Measurements from ENCODE around the gene ZNF540. TPM values are rescaled to one million over a fixed set of nuclear protein-coding genes. Genes with fewer than 3 reads are reported as not detected.

The ZNF540 gene
- total RNA-seq (2014; rRNA removed; shearing (Covaris generic); ENCODE audit: low replicate concordance): 2.4 and 8.7 TPM in 2 replicates

DNA sequence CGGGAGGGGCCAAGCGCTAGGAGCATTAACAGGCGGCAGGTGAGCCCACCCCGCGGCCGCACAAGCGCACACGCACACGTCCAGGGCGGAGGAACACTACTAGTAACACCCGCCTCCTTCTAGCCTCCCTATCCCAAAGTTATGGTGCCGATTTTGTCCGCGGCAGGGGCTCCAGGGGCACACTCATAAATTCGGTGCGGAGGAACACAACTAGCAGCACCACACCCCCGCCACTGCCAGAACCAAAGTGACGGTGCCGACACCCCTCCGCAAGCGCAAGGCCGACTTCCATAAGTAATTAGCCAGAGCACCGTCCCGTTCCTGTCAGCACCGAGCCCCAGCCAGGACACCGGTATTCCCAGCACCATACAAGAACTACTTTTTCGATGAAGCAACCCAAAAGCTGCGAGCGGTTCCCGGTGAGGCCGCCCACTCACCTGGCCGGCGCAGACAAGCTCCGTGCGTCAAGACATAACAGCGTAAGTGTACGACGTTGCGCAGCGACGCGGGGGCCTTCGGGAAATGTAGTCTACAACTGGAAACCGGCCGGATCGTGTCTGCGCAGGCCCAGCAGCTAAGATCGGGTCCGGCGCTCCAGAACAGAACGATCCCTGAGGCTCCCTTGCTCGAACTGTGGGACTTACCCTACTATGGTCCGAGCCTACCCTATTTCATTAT lies at the start of gene ZNF540, which contains the start of gene ZNF571:
Gene ZNF540, plus strand, starts transcription at position 573 of the 678 bp plus-strand sequence. CDS start 3,572 bp downstream, outside the sequence.
Gene ZNF571, minus strand, starts transcription at position 489 of the 678 bp plus-strand sequence. CDS start 8,116 bp downstream, outside the sequence.
- Histone ChIP-seq H3K79me2 (ENCODE audit: low read length) (peaks cover 13% of the 10 kb centered on the region), H3K36me3 (ENCODE audit: insufficient read depth, low read length) (peaks cover 15% of the 10 kb centered on the region), H3K4me2 (ENCODE audit: low read depth, low read length, poor library complexity, severe bottlenecking) (peak within 1 kb of the TSS; percentile 86), H3K4me1 (ENCODE audit: low read length) (peaks cover 12% of the 10 kb centered on the region), H4K20me1 (ENCODE audit: insufficient read depth, low read depth, low read length) (no peaks in the 10 kb centered on the region), H2AFZ (ENCODE audit: low read length) (peak within 1 kb of the TSS; percentile 98), H3K27me3 (ENCODE audit: low read length) (no peaks in the 10 kb centered on the region), H3K9me3 (ENCODE audit: low read length) (peaks cover 4% of the 10 kb centered on the region; the same call in 1 of the 2 replicates), H3K4me3 (ENCODE audit: low read length) (peak within 1 kb of the TSS; percentile 97), H3K9me2 (replicated peaks; ENCODE audit: insufficient read depth, low read length) (no peaks in the 10 kb centered on the region), H3K9ac (ENCODE audit: low read length) (peak within 1 kb of the TSS; percentile 85), H3K27ac (ENCODE audit: low read length) (peak within 1 kb of the TSS; percentile 66)
- peak; percentile 98 for DNase-seq

- Histone ChIP-seq H4K20me1 (ENCODE audit: insufficient read depth, low read depth, low read length) (no peaks in the 10 kb centered on the region), H3K9me3 (ENCODE audit: low read length) (peaks cover 42% of the 10 kb centered on the region), H3K27ac (ENCODE audit: low read length) (no peak overlapping the region), H3K4me1 (ENCODE audit: low read length) (no peaks in the 10 kb centered on the region), H3K27me3 (ENCODE audit: low read length) (no peaks in the 10 kb centered on the region), H3K4me2 (ENCODE audit: low read depth, low read length, poor library complexity, severe bottlenecking) (no peak overlapping the region), H3K79me2 (ENCODE audit: low read length) (no peaks in the 10 kb centered on the region), H3K9ac (ENCODE audit: low read length) (no peak overlapping the region), H3K36me3 (ENCODE audit: insufficient read depth, low read length) (no peaks in the 10 kb centered on the region), H3K9me2 (replicated peaks; ENCODE audit: insufficient read depth, low read length) (no peaks in the 10 kb centered on the region), H2AFZ (ENCODE audit: low read length) (no peak overlapping the region), H3K4me3 (ENCODE audit: low read length) (no peak overlapping the region)
- no peak for DNase-seq
These were observed 43.3 kb upstream of the ZNF540 start for GRCh38 chr19:37551129-37551993.

GRCh38 chr19:37563518-37563917 lies 31.2 kb upstream of the ZNF540 start:
- no peak overlapping the region for H3K4me2 ChIP-seq (ENCODE audit: low read depth, low read length, poor library complexity, severe bottlenecking)
- H3K79me2 ChIP-seq (ENCODE audit: low read length): no peaks in the 10 kb centered on the region
- H3K27ac ChIP-seq (ENCODE audit: low read length): no peak overlapping the region
- no peak overlapping the region for H3K9ac ChIP-seq (ENCODE audit: low read length)
- H3K9me2 ChIP-seq (replicated peaks; ENCODE audit: insufficient read depth, low read length): no peaks in the 10 kb centered on the region
- peaks cover 55% of the 10 kb centered on the region for H3K9me3 ChIP-seq (ENCODE audit: low read length)
- DNase-seq: no peak
- H3K27me3 ChIP-seq (ENCODE audit: low read length): no peaks in the 10 kb centered on the region
- no peaks in the 10 kb centered on the region for H4K20me1 ChIP-seq (ENCODE audit: insufficient read depth, low read depth, low read length)
- no peak overlapping the region for H2AFZ ChIP-seq (ENCODE audit: low read length)
- H3K4me3 ChIP-seq (ENCODE audit: low read length): no peak overlapping the region
- peaks cover 28% of the 10 kb centered on the region for H3K36me3 ChIP-seq (ENCODE audit: insufficient read depth, low read length)
- no peaks in the 10 kb centered on the region for H3K4me1 ChIP-seq (ENCODE audit: low read length)

- Histone ChIP-seq H4K20me1 (ENCODE audit: insufficient read depth, low read depth, low read length) (no peaks in the 10 kb centered on the region), H3K27ac (ENCODE audit: low read length) (no peak overlapping the region), H3K27me3 (ENCODE audit: low read length) (no peaks in the 10 kb centered on the region), H3K36me3 (ENCODE audit: insufficient read depth, low read length) (peaks cover 32% of the 10 kb centered on the region), H3K9me3 (ENCODE audit: low read length) (peaks cover 62% of the 10 kb centered on the region), H3K4me3 (ENCODE audit: low read length) (no peak overlapping the region), H3K9me2 (replicated peaks; ENCODE audit: insufficient read depth, low read length) (no peaks in the 10 kb centered on the region), H3K4me2 (ENCODE audit: low read depth, low read length, poor library complexity, severe bottlenecking) (no peak overlapping the region), H3K9ac (ENCODE audit: low read length) (no peak overlapping the region), H3K4me1 (ENCODE audit: low read length) (no peaks in the 10 kb centered on the region), H3K79me2 (ENCODE audit: low read length) (no peaks in the 10 kb centered on the region), H2AFZ (ENCODE audit: low read length) (no peak overlapping the region)
- no peak for DNase-seq
These were observed 29.9 kb upstream of the ZNF540 start for GRCh38 chr19:37564624-37565369.

DNA sequence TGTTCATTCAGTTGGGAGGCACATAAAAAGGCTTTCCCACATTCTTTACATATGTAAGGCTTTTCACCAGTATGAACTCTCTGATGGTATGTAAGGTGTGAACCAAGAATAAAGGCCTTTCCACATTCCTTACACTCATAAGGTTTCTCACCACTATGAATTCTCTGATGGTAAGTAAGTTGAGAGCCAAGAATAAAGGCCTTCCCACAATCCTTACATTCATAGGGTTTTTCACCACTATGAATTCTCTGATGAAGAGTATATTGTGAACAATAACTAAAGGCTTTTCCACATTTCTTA lies 29.4 kb upstream of the ZNF540 start:
- H3K36me3 ChIP-seq (ENCODE audit: insufficient read depth, low read length): peaks cover 38% of the 10 kb centered on the region
- H3K9me3 ChIP-seq (ENCODE audit: low read length): peaks cover 67% of the 10 kb centered on the region
- DNase-seq: no peak
- no peaks in the 10 kb centered on the region for H3K9me2 ChIP-seq (replicated peaks; ENCODE audit: insufficient read depth, low read length)
- no peaks in the 10 kb centered on the region for H3K27me3 ChIP-seq (ENCODE audit: low read length)
- 0 out of 2 replicates have a peak, but pooled peaks cover 3% of the 10 kb centered on the region for H3K79me2 ChIP-seq (ENCODE audit: low read length)
- H3K4me2 ChIP-seq (ENCODE audit: low read depth, low read length, poor library complexity, severe bottlenecking): no peak overlapping the region
- no peaks in the 10 kb centered on the region for H3K4me1 ChIP-seq (ENCODE audit: low read length)
- H3K4me3 ChIP-seq (ENCODE audit: low read length): no peak overlapping the region
- H2AFZ ChIP-seq (ENCODE audit: low read length): no peak overlapping the region
- H3K9ac ChIP-seq (ENCODE audit: low read length): no peak overlapping the region
- no peak overlapping the region for H3K27ac ChIP-seq (ENCODE audit: low read length)
- H4K20me1 ChIP-seq (ENCODE audit: insufficient read depth, low read depth, low read length): no peaks in the 10 kb centered on the region

- no peaks in the 10 kb centered on the region for H4K20me1 ChIP-seq (ENCODE audit: insufficient read depth, low read depth, low read length)
- no peak overlapping the region for H2AFZ ChIP-seq (ENCODE audit: low read length)
- no peaks in the 10 kb centered on the region for H3K4me1 ChIP-seq (ENCODE audit: low read length)
- H3K9me2 ChIP-seq (replicated peaks; ENCODE audit: insufficient read depth, low read length): no peaks in the 10 kb centered on the region
- no peak overlapping the region for H3K4me2 ChIP-seq (ENCODE audit: low read depth, low read length, poor library complexity, severe bottlenecking)
- DNase-seq: no peak
- 0 out of 2 replicates have a peak, but pooled peaks cover 3% of the 10 kb centered on the region for H3K79me2 ChIP-seq (ENCODE audit: low read length)
- no peak overlapping the region for H3K27ac ChIP-seq (ENCODE audit: low read length)
- no peak overlapping the region for H3K9ac ChIP-seq (ENCODE audit: low read length)
- H3K4me3 ChIP-seq (ENCODE audit: low read length): no peak overlapping the region
- H3K27me3 ChIP-seq (ENCODE audit: low read length): no peaks in the 10 kb centered on the region
- peaks cover 38% of the 10 kb centered on the region for H3K36me3 ChIP-seq (ENCODE audit: insufficient read depth, low read length)
- H3K9me3 ChIP-seq (ENCODE audit: low read length): peaks cover 56% of the 10 kb centered on the region
These were observed 22.5 kb upstream of the ZNF540 start for GRCh38 chr19:37572203-37572602.

- DNase-seq: no peak
- no peak overlapping the region for H3K4me2 ChIP-seq (ENCODE audit: low read depth, low read length, poor library complexity, severe bottlenecking)
- H4K20me1 ChIP-seq (ENCODE audit: insufficient read depth, low read depth, low read length): no peaks in the 10 kb centered on the region
- H2AFZ ChIP-seq (ENCODE audit: low read length): no peak overlapping the region
- peaks cover 16% of the 10 kb centered on the region for H3K79me2 ChIP-seq (ENCODE audit: low read length)
- H3K4me1 ChIP-seq (ENCODE audit: low read length): no peaks in the 10 kb centered on the region
- H3K9me3 ChIP-seq (ENCODE audit: low read length): peaks cover 47% of the 10 kb centered on the region
- H3K36me3 ChIP-seq (ENCODE audit: insufficient read depth, low read length): peaks cover 87% of the 10 kb centered on the region
- H3K27ac ChIP-seq (ENCODE audit: low read length): no peak overlapping the region
- H3K9ac ChIP-seq (ENCODE audit: low read length): no peak overlapping the region
- no peak overlapping the region for H3K4me3 ChIP-seq (ENCODE audit: low read length)
- no peaks in the 10 kb centered on the region for H3K9me2 ChIP-seq (replicated peaks; ENCODE audit: insufficient read depth, low read length)
- no peaks in the 10 kb centered on the region for H3K27me3 ChIP-seq (ENCODE audit: low read length)
These were observed 11.3 kb upstream of the ZNF540 start for GRCh38 chr19:37583340-37583739.

GRCh38 chr19:37593996-37594303 lies 726 bp upstream of the ZNF540 start:
- Histone ChIP-seq H2AFZ (ENCODE audit: low read length) (peak overlapping the region; percentile 69), H3K9ac (ENCODE audit: low read length) (peak overlapping the region; percentile 85), H3K27ac (ENCODE audit: low read length) (peak overlapping the region; percentile 66), H3K4me2 (ENCODE audit: low read depth, low read length, poor library complexity, severe bottlenecking) (peak overlapping the region; percentile 86), H3K9me3 (ENCODE audit: low read length) (peaks cover 4% of the 10 kb centered on the region; the same call in 1 of the 2 replicates), H3K79me2 (ENCODE audit: low read length) (peaks cover 13% of the 10 kb centered on the region), H3K9me2 (replicated peaks; ENCODE audit: insufficient read depth, low read length) (no peaks in the 10 kb centered on the region), H3K4me1 (ENCODE audit: low read length) (peaks cover 12% of the 10 kb centered on the region), H3K36me3 (ENCODE audit: insufficient read depth, low read length) (peaks cover 13% of the 10 kb centered on the region), H3K4me3 (ENCODE audit: low read length) (peak overlapping the region; percentile 97), H4K20me1 (ENCODE audit: insufficient read depth, low read depth, low read length) (no peaks in the 10 kb centered on the region), H3K27me3 (ENCODE audit: low read length) (no peaks in the 10 kb centered on the region)
- no peak for DNase-seq
